GM23338 (cell line): ENCODE results near the gene CDH4. TPM values are rescaled to one million over a fixed set of nuclear protein-coding genes. Genes with fewer than 3 reads are reported as not detected.
"Not testable (repeated sequence)": the region's sequence is repeated elsewhere in the genome, so short reads cannot be mapped to it uniquely, and the experiment has no call there.

Experiments used
- ATAC-seq: fragments of 200-7000 bp; cut with Tn5 transposase; 3 replicates; pipeline ENCODE4 v1.9.1; 2020
- DNase-seq: peaks from one replicate; pipeline ENCODE4 v3.0.0-alpha.2; 2015; ENCODE audit warnings: low spot score
- H2AFZ ChIP-seq: fragments of 200-600 bp; sonication (generic); 2 replicates; pipeline ENCODE4 v1.8.0; 2016; ENCODE audit warnings: antibody characterized with exemption, mild to moderate bottlenecking, moderate library complexity
- H3F3A ChIP-seq: fragments of 200-600 bp; sonication (generic); replicated peaks from 2 replicates; pipeline ENCODE4 v1.8.0; 2017; ENCODE audit warnings: antibody characterized with exemption, mixed run types, low read depth
- H3K27ac ChIP-seq: fragments of 200-600 bp; sonication (generic); 2 replicates; pipeline ENCODE4 v1.6.1; 2016; ENCODE audit warnings: low read depth
- H3K27me3 ChIP-seq: fragments of 200-600 bp; sonication (generic); 2 replicates; pipeline ENCODE4 v1.8.0; 2016; ENCODE audit warnings: mild to moderate bottlenecking, mixed run types, moderate library complexity; ENCODE audit not compliant: insufficient read depth
- H3K36me3 ChIP-seq: fragments of 200-600 bp; sonication (generic); 2 replicates; pipeline ENCODE4 v1.8.0; 2016; ENCODE audit warnings: mild to moderate bottlenecking; ENCODE audit not compliant: insufficient read depth
- H3K4me1 ChIP-seq: fragments of 200-600 bp; sonication (generic); 2 replicates; pipeline ENCODE4 v1.8.0; 2016; ENCODE audit warnings: mild to moderate bottlenecking, moderate library complexity; ENCODE audit not compliant: insufficient read depth
- H3K4me2 ChIP-seq: fragments of 200-600 bp; sonication (generic); 2 replicates; pipeline ENCODE4 v1.7.1; 2017; ENCODE audit warnings: mixed run types
- H3K4me3 ChIP-seq: fragments of 200-600 bp; sonication (generic); 2 replicates; pipeline ENCODE4 v1.6.1; 2016; ENCODE audit warnings: mixed run types
- H3K79me2 ChIP-seq: fragments of 200-600 bp; sonication (generic); replicated peaks from 2 replicates; pipeline ENCODE4 v1.8.0; 2017; ENCODE audit warnings: mild to moderate bottlenecking; ENCODE audit not compliant: insufficient read depth
- H3K9me2 ChIP-seq: fragments of 200-600 bp; sonication (generic); 2 replicates; pipeline ENCODE4 v1.8.0; 2017; ENCODE audit not compliant: insufficient read depth
- H4K20me1 ChIP-seq: fragments of 200-600 bp; sonication (generic); replicated peaks from 2 replicates; pipeline ENCODE4 v1.8.0; 2017; ENCODE audit warnings: mild to moderate bottlenecking; ENCODE audit not compliant: insufficient read depth
- H3K27ac Mint-ChIP-seq: 2 replicates; pipeline ENCODE4 v1.8.0; 2020; ENCODE audit warnings: inconsistent platforms, mild to moderate bottlenecking, moderate library complexity, mixed read lengths
- H3K27me3 Mint-ChIP-seq: 3 replicates; pipeline ENCODE4 v1.8.0; 2022; ENCODE audit warnings: low read depth, mild to moderate bottlenecking, moderate library complexity, mixed read lengths, inconsistent platforms; ENCODE audit not compliant: insufficient read depth, poor library complexity
- H3K36me3 Mint-ChIP-seq: 3 replicates; pipeline ENCODE4 v1.8.0; 2021; ENCODE audit warnings: low read depth, mild to moderate bottlenecking, inconsistent platforms, moderate library complexity, mixed read lengths
- H3K4me1 Mint-ChIP-seq: 3 replicates; pipeline ENCODE4 v1.8.0; 2020; ENCODE audit warnings: mild to moderate bottlenecking, inconsistent platforms, mixed read lengths
- H3K4me3 Mint-ChIP-seq: 3 replicates; pipeline ENCODE4 v1.8.0; 2021; ENCODE audit warnings: moderate library complexity, mild to moderate bottlenecking, inconsistent platforms, mixed read lengths
- H3K9me3 Mint-ChIP-seq: 3 replicates; pipeline ENCODE4 v1.8.0; 2020; ENCODE audit warnings: moderate library complexity, mild to moderate bottlenecking, inconsistent platforms, mixed read lengths
- CTCF ChIP-seq, 2 experiments: fragments of 200-600 bp in 1 of 2; sonication (generic) in 1 of 2; conservative IDR thresholded peaks; 2 replicates each; pipeline versions ENCODE4 v1.5.1 to v1.6.1; 2016 to 2017; ENCODE audit warnings: antibody characterized with exemption in 2 of 2, low read depth in 2 of 2, mild to moderate bottlenecking in 2 of 2, moderate library complexity in 1 of 2
- ETS1 ChIP-seq: IDR thresholded peaks from 2 replicates; pipeline ENCODE4 v1.6.1; 2016; ENCODE audit warnings: antibody characterized with exemption
- EZH2phosphoT487 ChIP-seq: fragments of 200-600 bp; sonication (generic); IDR thresholded peaks from one replicate; pipeline ENCODE4 v1.8.1; 2018; ENCODE audit warnings: antibody characterized with exemption; ENCODE audit not compliant: unreplicated experiment
- NANOG ChIP-seq: IDR thresholded peaks from 2 replicates; pipeline ENCODE4 v1.6.1; 2016; ENCODE audit warnings: antibody characterized with exemption, borderline replicate concordance
- STAT1 ChIP-seq: IDR thresholded peaks from one replicate; pipeline ENCODE4 v1.6.1; 2016; ENCODE audit warnings: antibody characterized with exemption; ENCODE audit not compliant: unreplicated experiment
- ZNF114 ChIP-seq: fragments of 250-450 bp; sonication (Bioruptor Pico); IDR thresholded peaks from 2 replicates; pipeline ENCODE4 v1.5.0; 2020; ENCODE audit warnings: mild to moderate bottlenecking, moderate library complexity
- ZNF331 ChIP-seq: fragments of 250-450 bp; sonication (Bioruptor Pico); IDR thresholded peaks from 2 replicates; pipeline ENCODE4 v1.5.0; 2020; ENCODE audit warnings: low read depth, mild to moderate bottlenecking, moderate library complexity
- polyA plus RNA-seq: library from polyadenylated mRNA; unstranded; fragments of >200 nt; fragmentation: Nextera tagmentation; extraction: Ambion mirVana; gene quantifications from 2 replicates; pipeline ENCODE4 v1.2.1, GENCODE V29; 2016
- total RNA-seq: library from RNA; depleted of rRNA; stranded (reverse); fragments of >200 nt; shearing (Covaris generic); gene quantifications from 2 replicates; pipeline ENCODE4 v1.2.3, GENCODE V29; 2014

Gene CDH4
- total and polyA plus RNA-seq, 2 experiments from 2014 or later: 1.2 to 4.2 TPM

- peaks cover 5% of the 10 kb centered on the region for H3K27me3 Mint-ChIP-seq
- no peaks in the 10 kb centered on the region for H3K9me3 Mint-ChIP-seq
- Histone ChIP-seq H3K4me1 (no peaks in the 10 kb centered on the region), H4K20me1 (no peaks in the 10 kb centered on the region), H3K4me2 (no peak overlapping the region), H3K9me2 (no peaks in the 10 kb centered on the region), H3K27ac (no peak overlapping the region), H3K36me3 (no peaks in the 10 kb centered on the region), H3K4me3 (no peak overlapping the region), H3K79me2 (no peaks in the 10 kb centered on the region), H3F3A (no peaks in the 10 kb centered on the region; the same call in 1 of the 2 replicates), H3K27me3 (no peaks in the 10 kb centered on the region), H2AFZ (no peak overlapping the region)
- peaks cover 27% of the 10 kb centered on the region for H3K36me3 Mint-ChIP-seq
- no peak overlapping the region for H3K27ac Mint-ChIP-seq
- no peak for DNase-seq
- TF ChIP-seq CTCF (conservative IDR thresholded peaks at IDR 0.05; ENCODE audit: low read depth in 2 of 2) (no peak), ZNF114 (no peak)
- ATAC-seq: no peak
- H3K4me1 Mint-ChIP-seq: peaks cover 2% of the 10 kb centered on the region; the same call in 1 of the 3 replicates
- no peak overlapping the region for H3K4me3 Mint-ChIP-seq
Measured at GRCh38 chr20:61970357-61970756, 718.3 kb downstream of the CDH4 start.

GRCh38 chr20:61971595-61971994 lies 719.5 kb downstream of the CDH4 start:
- peaks cover 27% of the 10 kb centered on the region for H3K36me3 Mint-ChIP-seq
- not testable (repeated sequence) for ATAC-seq, H3K27me3 Mint-ChIP-seq

GRCh38 chr20:61972636-61973508 lies 720.8 kb downstream of the CDH4 start:
- H3K4me1 ChIP-seq: no peaks in the 10 kb centered on the region; the same call in 1 of the 2 replicates
- no peak overlapping the region for H3K27ac ChIP-seq
- Mint-ChIP-seq H3K4me1 (peaks cover 11% of the 10 kb centered on the region), H3K4me3 (no peak overlapping the region), H3K36me3 (peaks cover 27% of the 10 kb centered on the region), H3K27ac (no peak overlapping the region), H3K27me3 (peaks cover 7% of the 10 kb centered on the region), H3K9me3 (no peaks in the 10 kb centered on the region)
- H3F3A ChIP-seq: no peaks in the 10 kb centered on the region
- H2AFZ ChIP-seq: no peak overlapping the region
- H3K4me3 ChIP-seq: no peak overlapping the region
- H3K4me2 ChIP-seq: no peak overlapping the region
- no peaks in the 10 kb centered on the region for H3K27me3 ChIP-seq
- H3K79me2 ChIP-seq: no peaks in the 10 kb centered on the region; the same call in 1 of the 2 replicates
- H3K9me2 ChIP-seq: no peaks in the 10 kb centered on the region
- ATAC-seq: no peak
- no peaks in the 10 kb centered on the region; the same call in 1 of the 2 replicates for H4K20me1 ChIP-seq
- H3K36me3 ChIP-seq: no peaks in the 10 kb centered on the region
- TF ChIP-seq ZNF331 (no peak), EZH2phosphoT487 (no peak), CTCF (conservative IDR thresholded peaks at IDR 0.05; ENCODE audit: low read depth in 2 of 2) (no peak), STAT1 (no peak), ETS1 (no peak), NANOG (no peak)
- no peak for DNase-seq

More at GRCh38 chr20:61971595-61971994, 719.5 kb downstream of the CDH4 start:
- H3K27ac ChIP-seq, H3K79me2 ChIP-seq, H3K4me3 Mint-ChIP-seq, H3K27me3 ChIP-seq, H3K9me2 ChIP-seq, H3K36me3 ChIP-seq, H3K9me3 Mint-ChIP-seq, H3K4me2 ChIP-seq, H3K4me3 ChIP-seq, H3F3A ChIP-seq, H2AFZ ChIP-seq, DNase-seq, H3K4me1 ChIP-seq, H3K4me1 Mint-ChIP-seq, H4K20me1 ChIP-seq, H3K27ac Mint-ChIP-seq: not testable (repeated sequence)
